Fibroblast of skin of right biceps (primary cell): ENCODE results near the gene PRPF38A.
"Not testable (repeated sequence)": the region's sequence is repeated elsewhere in the genome, so short reads cannot be mapped to it uniquely, and the experiment has no call there.

Experiments
- DNase-seq: peaks from one replicate; pipeline ENCODE4 v3.0.0-alpha.2; 2013

Gene PRPF38A, protein sequence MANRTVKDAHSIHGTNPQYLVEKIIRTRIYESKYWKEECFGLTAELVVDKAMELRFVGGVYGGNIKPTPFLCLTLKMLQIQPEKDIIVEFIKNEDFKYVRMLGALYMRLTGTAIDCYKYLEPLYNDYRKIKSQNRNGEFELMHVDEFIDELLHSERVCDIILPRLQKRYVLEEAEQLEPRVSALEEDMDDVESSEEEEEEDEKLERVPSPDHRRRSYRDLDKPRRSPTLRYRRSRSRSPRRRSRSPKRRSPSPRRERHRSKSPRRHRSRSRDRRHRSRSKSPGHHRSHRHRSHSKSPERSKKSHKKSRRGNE

GRCh38 chr1:52404116-52404974, at the start of gene PRPF38A, which contains the start of gene ORC1:
Gene PRPF38A (plus strand): TSS chr1:52404602. CDS start chr1:52404750, 148 bp downstream.
Gene ORC1 (minus strand): TSS chr1:52404423. CDS start chr1:52402223, 2,200 bp downstream.
- peak; percentile 97 for DNase-seq

DNA sequence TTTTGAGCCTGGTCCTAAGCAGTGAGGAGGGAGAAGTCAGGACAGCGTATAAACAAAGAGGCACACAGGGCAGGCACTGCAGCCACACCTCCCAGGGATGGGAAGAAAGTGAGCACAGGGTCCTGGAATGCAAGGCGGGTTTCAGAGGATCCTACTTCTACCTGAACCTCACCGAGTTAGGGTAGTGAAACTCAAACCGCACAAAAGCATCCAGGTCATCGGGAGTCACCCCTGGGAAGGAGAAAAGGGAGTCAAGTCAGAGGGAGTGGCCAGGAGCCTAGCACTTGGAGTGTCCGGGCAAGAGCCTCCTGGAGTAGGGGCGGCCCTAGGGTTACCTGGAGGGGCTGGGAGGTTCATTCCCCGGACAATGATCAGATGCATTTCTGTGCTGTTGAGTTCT, 49.0 kb upstream of the PRPF38A start:
- no peak for DNase-seq

DNA sequence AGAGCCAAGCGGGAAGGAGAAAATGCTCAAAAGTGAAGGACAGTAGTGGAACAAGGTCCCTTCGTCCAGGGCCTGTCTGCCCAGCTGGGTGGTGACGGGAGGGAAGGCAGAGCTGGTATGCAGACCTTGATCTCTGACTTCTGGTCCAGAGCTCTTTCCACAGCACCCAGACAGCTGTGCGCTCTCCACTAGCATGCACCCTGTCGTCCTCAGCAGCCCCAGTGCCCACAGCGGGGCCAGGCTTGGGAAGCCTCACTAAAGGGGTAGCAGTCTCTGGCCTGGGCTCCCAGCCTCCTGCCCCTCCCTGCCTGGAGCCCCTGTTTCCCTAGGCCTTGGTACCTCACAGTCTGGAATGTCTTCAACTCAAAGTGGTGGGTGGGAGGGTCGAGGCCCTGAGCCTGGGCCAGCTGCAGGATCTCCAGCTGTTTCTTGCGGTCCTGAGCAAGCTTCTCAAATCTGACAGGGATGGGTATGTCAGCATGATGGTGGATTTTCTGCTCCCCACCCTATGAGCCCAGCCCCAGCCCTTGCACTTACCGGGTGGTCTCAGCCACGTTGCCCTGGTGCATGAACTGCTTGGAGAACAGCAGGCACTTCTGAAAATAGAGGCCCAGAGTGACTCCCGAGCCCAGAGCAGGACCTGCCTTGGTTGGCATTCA, 48.4 kb upstream of the PRPF38A start:
- no peak for DNase-seq

DNA sequence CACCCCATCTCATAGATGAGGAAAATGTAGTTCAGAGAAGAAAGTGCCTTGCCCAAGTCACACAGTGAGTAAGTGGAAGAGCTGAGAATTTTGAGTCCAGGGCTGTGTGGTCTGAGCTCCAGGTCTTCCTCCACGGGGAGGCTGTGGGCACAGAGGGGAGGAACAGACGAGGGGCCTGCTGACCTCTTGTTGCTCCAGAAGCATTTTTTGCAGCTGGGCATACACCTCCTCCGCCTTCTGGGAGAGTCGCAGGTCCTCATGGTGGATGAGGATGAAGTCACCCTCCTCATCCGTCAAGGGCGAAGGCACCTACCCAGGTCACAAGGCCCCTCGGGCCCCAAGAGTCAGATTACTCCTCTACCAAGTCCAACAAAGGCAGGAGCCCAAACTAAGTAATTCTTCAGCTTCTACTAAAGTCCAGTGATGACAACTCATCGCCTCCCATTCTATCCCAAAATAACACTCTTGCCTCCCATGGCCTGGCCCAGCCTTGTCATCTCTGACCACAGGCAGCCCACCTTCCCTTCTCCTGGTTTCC, 47.5 kb upstream of the PRPF38A start:
- no peak for DNase-seq

DNA sequence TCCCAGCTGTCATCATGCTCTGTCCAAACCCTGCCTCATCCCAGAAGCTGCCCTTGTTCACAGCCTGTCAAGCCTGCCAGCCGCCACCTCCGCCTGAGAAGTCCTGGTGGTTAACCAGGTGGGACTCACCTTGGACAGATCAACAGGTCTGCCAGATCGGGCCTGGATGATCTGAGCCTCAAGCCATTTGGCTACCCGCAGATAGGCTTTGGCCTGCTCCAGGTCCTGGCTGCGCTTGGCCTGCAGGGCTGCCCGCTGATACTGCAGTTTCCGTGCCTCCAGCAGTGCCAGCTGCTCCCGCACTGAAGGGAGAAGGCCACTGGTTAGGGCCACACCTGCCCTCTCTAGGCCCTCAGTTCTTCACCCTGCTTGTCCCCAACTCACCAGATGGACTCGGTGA, 47.0 kb upstream of the PRPF38A start:
- no peak for DNase-seq

DNA sequence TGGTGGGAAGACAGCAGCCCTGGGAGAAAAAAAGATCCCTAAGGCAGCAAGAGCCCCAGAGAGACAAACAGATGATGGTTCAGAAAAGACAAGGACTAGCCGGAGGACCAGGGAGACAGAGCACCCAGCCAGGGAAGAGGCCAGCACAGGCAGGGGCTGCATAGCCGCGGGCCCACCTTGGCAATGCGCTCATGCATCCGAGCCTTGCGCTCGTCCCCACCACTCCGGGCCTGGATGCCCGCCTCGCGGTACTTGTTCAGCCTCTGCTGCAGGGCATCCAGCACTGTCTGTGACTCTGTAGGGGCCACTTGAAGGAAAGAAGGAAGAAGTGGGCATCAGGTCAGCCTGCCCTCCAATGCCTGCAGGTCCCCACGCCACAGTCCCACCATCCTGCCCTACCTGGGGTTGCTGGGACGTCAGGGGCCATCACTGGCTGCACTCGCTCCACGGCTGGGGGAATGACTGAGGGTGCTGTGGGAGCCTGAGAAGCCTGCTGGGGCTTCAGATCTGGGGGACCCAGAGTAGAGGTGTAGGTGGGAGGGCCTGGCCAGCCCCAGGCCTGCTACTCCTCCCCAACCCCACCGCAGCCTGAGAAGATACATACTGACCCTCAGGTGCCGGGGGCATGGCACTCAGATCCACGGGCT, 45.4 kb upstream of the PRPF38A start:
- no peak for DNase-seq

DNA sequence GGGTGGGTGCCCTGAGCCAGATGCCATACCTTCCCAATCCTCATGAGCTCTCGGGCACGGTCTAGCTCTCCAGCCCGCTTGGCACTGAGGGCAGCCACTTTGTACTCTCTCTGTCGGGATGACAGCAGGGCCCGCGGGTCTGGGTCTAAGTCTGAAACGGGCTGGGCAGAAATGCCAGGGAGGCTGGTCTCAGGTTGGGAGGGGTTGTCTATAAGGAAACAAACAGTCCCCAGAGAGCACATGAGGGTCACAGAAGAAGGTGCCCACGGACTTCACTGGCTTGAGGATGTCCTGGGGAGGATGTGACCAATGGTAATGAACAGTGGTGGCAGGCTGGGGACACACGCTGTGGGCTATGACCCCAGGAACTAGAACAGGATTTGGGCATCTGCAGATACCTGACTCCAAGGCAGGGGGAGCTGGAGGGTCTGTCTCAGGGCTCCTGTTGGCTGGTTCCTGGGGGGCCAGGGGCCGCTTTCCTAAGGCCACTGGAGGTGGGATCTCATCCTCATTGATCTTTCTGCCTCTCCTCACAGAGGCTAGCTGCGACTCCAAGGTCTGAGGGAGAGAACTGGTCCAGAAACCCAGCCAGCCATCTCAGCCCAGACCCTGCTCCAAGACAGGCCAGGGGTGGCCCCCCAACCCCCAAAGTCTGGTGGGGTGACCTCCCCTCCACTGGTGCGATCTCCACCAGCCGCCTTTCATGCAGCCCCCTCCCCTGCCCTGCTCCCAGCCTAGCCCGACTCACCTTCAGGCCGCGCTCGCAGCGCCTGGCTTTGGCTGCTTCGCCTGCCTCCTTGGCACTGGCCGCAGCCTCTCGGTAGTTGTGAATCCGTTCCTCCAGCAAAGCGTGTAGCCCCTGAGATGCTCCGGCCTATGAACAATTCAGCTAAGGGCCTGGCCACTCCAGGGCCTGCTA, 44.5 kb upstream of the PRPF38A start:
- DNase-seq, result no peak

- no peak for DNase-seq
These were observed 43.8 kb upstream of the PRPF38A start for GRCh38 chr1:52360595-52360968.

DNA sequence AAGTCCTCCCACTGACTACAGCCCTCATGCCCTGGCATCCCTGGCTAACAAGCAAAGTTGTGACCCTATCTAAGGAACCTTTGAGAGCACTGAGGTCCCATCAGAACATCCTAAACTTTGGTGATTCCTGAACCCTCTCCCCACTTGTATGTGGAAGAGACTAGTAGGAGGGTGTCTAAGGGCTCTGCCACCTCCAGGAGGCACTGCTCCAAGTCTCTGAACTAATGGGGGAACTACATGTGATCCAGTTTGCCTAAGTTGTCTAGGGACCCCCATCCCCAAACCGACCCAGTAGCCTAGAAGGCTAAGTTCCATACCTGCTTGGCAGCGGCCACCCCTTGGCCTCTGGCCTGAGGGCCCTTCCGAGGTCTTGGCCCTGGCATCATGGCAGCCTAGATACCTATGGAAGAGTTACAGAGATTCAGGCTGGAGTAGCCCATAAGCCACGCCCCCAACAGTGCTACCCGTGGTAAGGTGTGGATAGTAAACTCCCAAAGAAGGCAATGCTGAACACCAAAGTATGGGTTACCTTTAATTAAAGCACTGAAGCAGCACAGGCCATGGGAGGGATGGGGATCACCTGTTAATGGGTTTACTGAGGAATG, 40.1 kb upstream of the PRPF38A start:
- DNase-seq, result no peak

GRCh38 chr1:52365071-52365745, 39.2 kb upstream of the PRPF38A start:
- DNase-seq, result peak; percentile 78

- peak; percentile 96 for DNase-seq
These were observed 38.5 kb upstream of the PRPF38A start, which contains the start of gene CC2D1B for GRCh38 chr1:52365746-52366516. Gene CC2D1B (minus strand): TSS chr1:52366205. CDS start chr1:52364620, 1,585 bp downstream.

DNA sequence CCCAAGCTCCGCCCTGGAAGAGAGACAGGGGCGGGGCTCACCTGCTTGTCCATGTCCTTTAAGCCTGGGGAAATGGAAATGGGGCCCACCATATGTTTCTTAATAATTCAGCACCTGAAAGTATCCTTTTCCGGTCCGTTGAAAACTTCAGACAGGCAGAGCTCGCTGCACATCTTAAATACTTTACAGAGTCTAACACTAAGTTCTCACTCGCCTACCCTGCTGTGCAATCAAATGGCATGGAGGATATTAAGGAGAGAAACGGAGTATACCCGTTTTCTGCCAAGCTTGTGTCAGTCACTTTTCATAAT, 37.9 kb upstream of the PRPF38A start:
- DNase-seq, result no peak

DNA sequence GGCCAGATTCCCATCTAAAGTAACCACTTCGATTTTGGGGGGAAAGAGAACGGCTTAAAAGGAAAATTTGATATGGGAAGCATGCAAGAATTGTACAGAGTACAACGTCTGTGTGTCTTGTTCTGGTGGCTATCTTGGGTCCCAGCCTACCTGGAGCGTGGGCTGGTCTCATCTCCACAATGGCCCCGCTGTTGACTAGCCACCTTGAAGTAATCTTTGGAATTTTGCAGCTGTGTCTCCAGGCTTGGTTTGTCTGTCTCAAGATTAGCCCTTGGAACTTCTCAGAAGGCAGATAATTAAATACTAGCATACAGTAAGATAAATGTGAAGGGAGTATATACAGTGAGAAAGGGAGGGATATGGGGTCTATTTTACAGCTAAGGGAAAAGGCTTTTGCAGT, 37.1 kb upstream of the PRPF38A start:
- no peak for DNase-seq

DNA sequence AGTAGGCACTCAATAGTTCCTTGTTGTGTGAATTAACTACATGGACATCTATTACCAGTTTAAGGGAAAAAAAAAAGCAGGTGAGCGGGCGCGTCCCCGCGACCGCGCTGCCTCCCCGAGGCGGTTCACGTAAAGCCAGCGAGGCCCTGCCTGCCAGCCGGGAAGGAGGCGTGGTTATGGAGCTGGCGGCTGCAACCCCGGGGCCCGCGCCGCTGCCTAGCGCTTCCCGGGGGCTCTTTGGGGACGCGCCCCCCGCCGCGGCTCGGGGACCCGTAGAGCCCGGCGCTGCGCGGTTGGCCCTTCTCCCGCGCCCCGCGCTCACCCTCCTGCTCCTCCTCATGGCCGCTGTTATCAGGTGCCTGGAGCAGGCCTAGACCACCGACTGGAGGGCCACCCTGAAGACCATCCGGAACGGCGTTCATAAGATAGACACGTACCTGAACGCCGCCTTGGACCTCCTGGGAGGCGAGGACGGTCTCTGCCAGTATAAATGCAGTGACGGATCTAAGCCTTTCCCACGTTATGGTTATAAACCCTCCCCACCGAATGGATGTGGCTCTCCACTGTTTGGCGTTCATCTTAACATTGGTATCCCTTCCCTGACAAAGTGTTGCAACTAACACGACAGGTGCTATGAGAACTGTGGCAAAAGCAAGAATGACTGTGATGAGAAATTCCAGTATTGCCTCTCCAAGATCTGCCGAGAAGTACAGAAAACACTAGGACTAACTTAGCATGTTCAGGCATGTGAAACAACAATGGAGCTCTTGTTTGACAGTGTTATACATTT, 35.8 kb upstream of the PRPF38A start:
- DNase-seq, result peak; percentile 43

- DNase-seq, result not testable (repeated sequence)
These were observed 34.6 kb upstream of the PRPF38A start for GRCh38 chr1:52369851-52370250.

DNA sequence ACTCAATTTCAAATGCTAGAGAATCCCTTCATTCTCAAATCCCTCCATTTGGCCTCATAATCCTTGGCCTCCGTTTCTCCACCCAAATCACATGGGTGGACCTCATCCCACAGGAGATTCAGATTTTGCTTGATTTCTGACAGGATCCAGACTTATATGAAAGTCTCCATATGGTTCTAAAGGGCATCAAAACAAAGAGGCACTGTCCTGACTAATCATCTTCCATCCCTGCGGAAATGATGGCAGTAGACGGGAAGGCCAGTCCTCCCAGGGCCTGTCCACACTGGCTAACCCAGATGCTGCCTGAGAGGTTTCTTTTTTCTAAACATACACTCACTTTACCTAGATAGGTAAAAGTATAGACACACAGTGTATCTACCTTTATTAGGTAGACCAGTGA, 19.0 kb upstream of the PRPF38A start:
- no peak for DNase-seq

- no peak for DNase-seq
These were observed 17.9 kb upstream of the PRPF38A start for GRCh38 chr1:52386458-52386857.

GRCh38 chr1:52393174-52393573, 11.2 kb upstream of the PRPF38A start:
- no peak for DNase-seq

GRCh38 chr1:52399629-52400028, 4.8 kb upstream of the PRPF38A start:
- DNase-seq, result no peak
